MCF 10A (cell line): Measurements from ENCODE around the gene LAT. TPM values are rescaled to one million over a fixed set of nuclear protein-coding genes. Genes with fewer than 3 reads are reported as not detected.

ENCODE experiments used
- BruUV-seq: library from RNA; stranded (reverse); fragments of 400-500 nt; replicated peaks from 2 replicates; lab custom pipeline; 2021; lab: Mats Ljungman, UMichigan
- CTCF ChIA-PET: fragments of 300-600 bp; sonication (Branson Sonifier 250); formaldehyde crosslinking; extraction: SDS; loops from one replicate; lab custom pipeline; 2021; ENCODE audit warnings: antibody characterized with exemption, inconsistent platforms; lab: Yijun Ruan, JAX
- POLR2A ChIA-PET: fragments of 300-600, 350-650 bp; sonication (Branson Sonifier 250); formaldehyde crosslinking; extraction: SDS; loops from one replicate; lab custom pipeline; 2020; ENCODE audit warnings: antibody characterized with exemption, inconsistent platforms; lab: Yijun Ruan, JAX
- DNase-seq: peaks from one replicate; pipeline ENCODE4 v3.0.0-alpha.2; 2018; ENCODE audit not compliant: unreplicated experiment
- H3K27ac Mint-ChIP-seq: one replicate; pipeline ENCODE4 v1.8.0; 2022; ENCODE audit warnings: mild to moderate bottlenecking, low read depth, mixed read lengths; ENCODE audit not compliant: unreplicated experiment
- H3K27me3 Mint-ChIP-seq: one replicate; pipeline ENCODE4 v1.8.0; 2022; ENCODE audit warnings: mixed read lengths; ENCODE audit not compliant: insufficient read depth, unreplicated experiment
- H3K36me3 Mint-ChIP-seq: one replicate; pipeline ENCODE4 v1.8.0; 2022; ENCODE audit warnings: mild to moderate bottlenecking, moderate library complexity, mixed read lengths; ENCODE audit not compliant: insufficient read depth, unreplicated experiment
- H3K4me1 Mint-ChIP-seq: one replicate; pipeline ENCODE4 v1.8.0; 2022; ENCODE audit warnings: mixed read lengths; ENCODE audit not compliant: insufficient read depth, unreplicated experiment
- H3K4me3 Mint-ChIP-seq: one replicate; pipeline ENCODE4 v1.8.0; 2022; ENCODE audit warnings: mild to moderate bottlenecking, moderate library complexity, mixed read lengths; ENCODE audit not compliant: unreplicated experiment
- H3K9me3 Mint-ChIP-seq: one replicate; pipeline ENCODE4 v1.8.0; 2022; ENCODE audit warnings: mixed read lengths; ENCODE audit not compliant: unreplicated experiment
- intact Hi-C: fragments of 100-400 bp; cut with micrococcal nuclease; formaldehyde crosslinking; loops from 2 replicates; pipeline ENCODE4 v1.14.1; 2022
- total RNA-seq: library from RNA; stranded (reverse); gene quantifications from 2 replicates; pipeline ENCODE4 v1.2.3, GENCODE V29; 2022
- TF ChIP-seq, protein P1 (sequence below): fragments of 200-600 bp; IDR thresholded peaks from one replicate; pipeline ENCODE4 v1.8.0; 2022; ENCODE audit warnings: antibody characterized with exemption, mild to moderate bottlenecking; ENCODE audit not compliant: unreplicated experiment

Gene LAT
- total RNA-seq, 1 experiment from 2014 or later: 4.4 TPM

DNA sequence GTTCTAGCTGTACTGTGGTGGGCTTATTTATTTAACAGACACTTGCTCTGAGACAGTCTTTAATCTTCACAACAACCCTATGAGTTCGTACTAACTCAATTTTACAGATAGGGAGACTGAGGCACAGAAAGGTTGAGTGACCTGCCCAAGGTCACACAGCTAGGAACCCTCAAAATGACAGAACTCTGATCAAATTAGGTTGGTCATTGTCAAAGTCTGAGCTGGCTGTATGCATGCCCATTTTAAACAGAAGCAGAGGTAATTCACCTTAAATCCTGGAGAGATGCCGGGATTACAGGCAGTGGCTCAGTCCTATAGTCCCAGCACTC is 24.9 kb downstream of the LAT start:
- no TSS peak for BruUV-seq
- no peak for DNase-seq
- H3K27me3 Mint-ChIP-seq: peaks cover 9% of the 10 kb centered on the region
- H3K4me3 Mint-ChIP-seq: no peak overlapping the region
- ChIA-PET CTCF (interaction anchor here (2.1 kb wide), 1 partner anchor 32 kb away, joined by 5 read pairs; no protein-coding TSS in a partner anchor), POLR2A (no interaction called here)
- intact Hi-C loops: no loop called here
- peaks cover 11% of the 10 kb centered on the region for H3K4me1 Mint-ChIP-seq
- no peaks in the 10 kb centered on the region for H3K36me3 Mint-ChIP-seq
- H3K9me3 Mint-ChIP-seq: no peaks in the 10 kb centered on the region
- H3K27ac Mint-ChIP-seq: no peak overlapping the region
- TF ChIP-seq, protein P1, sequence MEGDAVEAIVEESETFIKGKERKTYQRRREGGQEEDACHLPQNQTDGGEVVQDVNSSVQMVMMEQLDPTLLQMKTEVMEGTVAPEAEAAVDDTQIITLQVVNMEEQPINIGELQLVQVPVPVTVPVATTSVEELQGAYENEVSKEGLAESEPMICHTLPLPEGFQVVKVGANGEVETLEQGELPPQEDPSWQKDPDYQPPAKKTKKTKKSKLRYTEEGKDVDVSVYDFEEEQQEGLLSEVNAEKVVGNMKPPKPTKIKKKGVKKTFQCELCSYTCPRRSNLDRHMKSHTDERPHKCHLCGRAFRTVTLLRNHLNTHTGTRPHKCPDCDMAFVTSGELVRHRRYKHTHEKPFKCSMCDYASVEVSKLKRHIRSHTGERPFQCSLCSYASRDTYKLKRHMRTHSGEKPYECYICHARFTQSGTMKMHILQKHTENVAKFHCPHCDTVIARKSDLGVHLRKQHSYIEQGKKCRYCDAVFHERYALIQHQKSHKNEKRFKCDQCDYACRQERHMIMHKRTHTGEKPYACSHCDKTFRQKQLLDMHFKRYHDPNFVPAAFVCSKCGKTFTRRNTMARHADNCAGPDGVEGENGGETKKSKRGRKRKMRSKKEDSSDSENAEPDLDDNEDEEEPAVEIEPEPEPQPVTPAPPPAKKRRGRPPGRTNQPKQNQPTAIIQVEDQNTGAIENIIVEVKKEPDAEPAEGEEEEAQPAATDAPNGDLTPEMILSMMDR: no peak

DNA sequence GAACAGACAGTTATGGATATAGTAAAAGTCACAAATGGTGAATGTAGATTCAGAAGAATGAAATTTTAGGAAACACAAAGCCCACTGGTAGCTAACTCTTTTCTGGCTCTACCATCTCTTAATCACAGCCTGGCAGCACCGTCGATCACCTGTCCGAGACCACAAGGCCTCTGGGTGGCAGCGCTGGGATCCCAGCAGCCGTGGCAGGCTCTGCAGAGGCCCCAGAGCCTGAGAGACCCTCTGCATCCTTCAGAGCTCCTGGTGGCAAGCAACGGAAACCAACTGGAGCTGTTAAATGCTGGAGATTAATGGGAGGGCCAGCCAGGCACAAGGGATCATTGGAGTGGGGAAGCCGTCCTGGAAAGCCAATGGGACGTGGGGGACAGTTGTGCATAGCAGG is 26.3 kb downstream of the LAT start:
- POLR2A ChIA-PET: no interaction called here
- Mint-ChIP-seq H3K27ac (no peak overlapping the region), H3K36me3 (no peaks in the 10 kb centered on the region), H3K4me1 (peaks cover 11% of the 10 kb centered on the region), H3K9me3 (no peaks in the 10 kb centered on the region), H3K27me3 (no peaks in the 10 kb centered on the region), H3K4me3 (no peak overlapping the region)
- no peak for DNase-seq
- CTCF ChIA-PET: interaction anchor here (1.1 to 2.1 kb wide), 2 partner anchors 21 to 33 kb away, joined by 3 to 5 read pairs; no protein-coding TSS in a partner anchor
- TF ChIP-seq, protein P1: no peak
- intact Hi-C loops: no loop called here
- BruUV-seq: no TSS peak

DNA sequence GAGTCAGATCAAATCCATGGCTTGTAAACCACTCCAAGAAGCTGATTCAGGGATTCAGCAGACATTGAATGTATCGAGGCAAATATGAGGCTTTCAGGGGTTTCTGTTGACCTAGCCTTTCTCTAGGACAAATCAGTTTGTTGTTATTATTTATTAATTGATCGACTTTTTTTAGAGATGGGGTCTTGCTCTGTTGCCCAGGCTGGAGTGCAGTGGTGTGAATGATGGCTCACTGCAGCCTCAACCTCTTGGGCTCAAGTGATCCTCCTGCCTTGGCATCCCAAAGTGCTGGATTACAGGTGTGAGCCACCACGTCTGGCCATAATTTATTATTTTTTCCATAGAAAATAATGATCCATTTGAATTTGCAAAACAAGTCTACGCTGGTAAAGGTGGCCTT is 27.0 kb downstream of the LAT start:
- no peaks in the 10 kb centered on the region for H3K9me3 Mint-ChIP-seq
- no peaks in the 10 kb centered on the region for H3K27me3 Mint-ChIP-seq
- POLR2A ChIA-PET: no interaction called here
- no TSS peak for BruUV-seq
- H3K4me1 Mint-ChIP-seq: peaks cover 11% of the 10 kb centered on the region
- CTCF ChIA-PET: interaction anchor here (2.1 kb wide), 1 partner anchor 34 kb away, joined by 5 read pairs; no protein-coding TSS in a partner anchor
- no peak overlapping the region for H3K4me3 Mint-ChIP-seq
- TF ChIP-seq, protein P1: no peak
- no peak overlapping the region for H3K27ac Mint-ChIP-seq
- intact Hi-C loops: no loop called here
- H3K36me3 Mint-ChIP-seq: no peaks in the 10 kb centered on the region
- DNase-seq: no peak

DNA sequence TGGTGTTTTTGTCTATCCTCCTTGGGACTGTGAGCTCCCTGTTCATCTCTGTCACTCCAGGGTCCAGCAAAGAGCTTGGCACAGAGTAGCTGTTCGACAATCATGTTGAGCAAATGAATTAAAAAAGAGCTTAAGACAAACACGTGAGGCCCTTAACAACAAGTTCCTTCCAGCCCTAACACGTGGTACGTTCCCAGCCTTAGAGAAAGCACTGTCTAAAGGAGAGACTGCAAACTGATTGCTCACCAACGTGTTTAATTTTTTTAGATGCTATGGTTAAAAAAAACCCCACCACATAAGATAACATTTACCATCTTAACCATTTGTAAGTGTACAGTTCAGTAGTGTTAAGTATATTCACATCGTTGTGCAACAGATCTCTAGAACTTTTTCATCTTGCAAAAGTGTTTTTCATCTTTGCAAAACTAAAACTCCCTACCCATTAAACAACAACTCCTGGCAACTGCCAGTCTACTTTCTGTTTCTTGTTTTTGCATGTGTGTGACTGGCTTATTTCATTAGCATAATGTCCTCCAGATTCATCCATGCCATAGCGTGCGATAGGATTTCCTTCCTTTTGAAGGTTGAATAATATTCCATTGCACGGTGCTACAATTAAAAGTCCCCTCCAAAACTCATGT is 28.2 kb downstream of the LAT start:
- POLR2A ChIA-PET: no interaction called here
- H3K4me1 Mint-ChIP-seq: peaks cover 8% of the 10 kb centered on the region
- H3K4me3 Mint-ChIP-seq: no peak overlapping the region

More for the DNA sequence above, 28.2 kb downstream of the LAT start:
- CTCF ChIA-PET: no interaction called here
- intact Hi-C loops: no loop called here
- Mint-ChIP-seq H3K9me3 (no peaks in the 10 kb centered on the region), H3K36me3 (no peaks in the 10 kb centered on the region), H3K27ac (no peak overlapping the region), H3K27me3 (no peaks in the 10 kb centered on the region)
- TF ChIP-seq, protein P1: no peak
- no TSS peak for BruUV-seq
- DNase-seq: no peak
